Placental pericyte (primary cell): ENCODE results near the gene FBN1. TPM values are rescaled to one million over a fixed set of nuclear protein-coding genes. Genes with fewer than 3 reads are reported as not detected.

Experiments
- total RNA-seq: library from RNA; depleted of rRNA; stranded (reverse); fragments of >200 nt; gene quantifications from 2 replicates; pipeline ENCODE4 v1.2.3, GENCODE V29; 2012

The FBN1 gene
- 499 and 721 TPM in 2 replicates for total RNA-seq

DNA sequence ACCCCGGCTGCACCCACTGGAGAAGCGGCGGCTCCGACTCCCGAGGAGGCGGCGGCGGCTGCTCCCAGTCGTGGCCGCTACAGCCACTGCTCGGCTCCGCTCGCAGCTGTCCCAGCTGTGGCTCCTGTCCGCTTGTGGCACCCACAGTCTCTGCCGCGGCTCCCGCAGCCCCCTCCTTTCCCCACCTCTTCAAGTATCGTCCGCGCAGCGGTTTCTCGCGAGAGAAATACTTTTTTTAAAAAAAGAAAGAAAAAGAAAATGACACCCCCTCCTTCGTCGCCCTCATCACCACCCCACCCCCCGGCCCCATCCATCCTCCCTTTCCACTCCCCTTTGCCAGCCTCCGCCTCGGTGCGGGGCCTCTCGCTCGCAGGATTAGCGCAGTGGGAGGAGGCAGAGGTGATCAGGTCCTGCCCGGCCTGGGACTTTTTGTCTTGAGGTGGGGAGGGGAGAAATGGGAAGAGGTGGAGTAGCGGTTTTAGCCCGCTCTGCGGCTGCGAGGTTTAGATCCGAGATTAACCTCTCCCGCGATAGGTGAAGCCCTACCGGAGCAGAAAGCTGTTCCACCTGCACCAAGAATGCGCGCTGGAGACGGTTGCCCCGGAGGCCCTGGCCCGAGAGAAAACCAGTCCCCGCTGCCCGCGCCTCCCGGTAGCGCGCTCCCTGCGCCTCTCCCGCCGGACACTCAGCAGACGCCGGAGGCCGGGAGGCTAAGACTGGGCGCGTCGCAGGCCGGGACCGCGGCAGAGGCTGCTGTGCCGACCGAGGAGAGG is at the start of gene FBN1:
TSS of gene FBN1 (minus strand) at position 152 of the 773 bp plus-strand sequence. CDS start 940 bp downstream, outside the sequence.

Other genes starting within 250 kb of the FBN1 start
- 5.0 and 9.0 TPM in 2 replicates for gene CEP152, start 165.4 kb upstream of the FBN1 start, total RNA-seq
- 314 and 429 TPM in 2 replicates for gene EID1, start 232.4 kb upstream of the FBN1 start, total RNA-seq